Rectal smooth muscle tissue (tissue), 1 donor: ENCODE results near the gene LHX8.

Experiments
- H3K27ac ChIP-seq: one replicate; pipeline ENCODE4 v1.7.0; 2013; ENCODE audit warnings: low read depth, low read length, inconsistent platforms
- H3K27me3 ChIP-seq: one replicate; pipeline ENCODE4 v1.7.0; 2013; ENCODE audit warnings: low read length; ENCODE audit not compliant: control insufficient read depth, insufficient read depth
- H3K36me3 ChIP-seq: one replicate; pipeline ENCODE4 v1.7.0; 2013; ENCODE audit warnings: low read length; ENCODE audit not compliant: control insufficient read depth, insufficient read depth
- H3K4me1 ChIP-seq: one replicate; pipeline ENCODE4 v1.7.0; 2013; ENCODE audit warnings: low read length; ENCODE audit not compliant: control insufficient read depth, insufficient read depth
- H3K4me3 ChIP-seq: one replicate; pipeline ENCODE4 v1.7.0; 2013; ENCODE audit warnings: low read length
- H3K9ac ChIP-seq: one replicate; pipeline ENCODE4 v1.7.0; 2013; ENCODE audit warnings: low read length

Gene LHX8

DNA sequence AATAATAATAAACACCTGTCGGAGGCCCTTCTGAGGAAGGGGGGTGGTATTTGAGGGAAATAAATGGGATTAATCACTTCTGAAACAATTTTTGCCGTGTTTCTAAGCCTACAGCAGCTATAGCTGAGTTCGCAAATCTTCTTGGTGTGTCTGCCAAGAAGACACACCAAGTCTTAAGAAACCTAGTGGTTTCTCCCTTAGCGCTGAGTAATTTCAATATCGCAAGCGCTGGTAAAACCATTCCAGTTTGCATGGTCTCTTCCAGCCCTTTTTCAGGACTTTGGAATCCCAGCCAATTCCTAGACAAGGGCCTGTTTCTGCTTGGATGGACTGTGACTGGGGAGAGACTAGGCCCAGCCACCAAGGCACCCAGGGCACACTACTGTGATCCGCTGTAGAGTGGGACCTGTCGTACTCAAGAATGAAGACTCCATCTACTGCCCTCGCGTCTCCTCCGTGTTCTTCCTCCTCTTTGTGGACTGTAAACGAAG, 7.5 kb upstream of the LHX8 start:
- no peak overlapping the region for H3K27ac ChIP-seq
- no peak overlapping the region for H3K9ac ChIP-seq
- H3K4me1 ChIP-seq: no peaks in the 10 kb centered on the region
- no peak overlapping the region for H3K4me3 ChIP-seq
- no peaks in the 10 kb centered on the region for H3K36me3 ChIP-seq
- peaks cover 29% of the 10 kb centered on the region for H3K27me3 ChIP-seq

DNA sequence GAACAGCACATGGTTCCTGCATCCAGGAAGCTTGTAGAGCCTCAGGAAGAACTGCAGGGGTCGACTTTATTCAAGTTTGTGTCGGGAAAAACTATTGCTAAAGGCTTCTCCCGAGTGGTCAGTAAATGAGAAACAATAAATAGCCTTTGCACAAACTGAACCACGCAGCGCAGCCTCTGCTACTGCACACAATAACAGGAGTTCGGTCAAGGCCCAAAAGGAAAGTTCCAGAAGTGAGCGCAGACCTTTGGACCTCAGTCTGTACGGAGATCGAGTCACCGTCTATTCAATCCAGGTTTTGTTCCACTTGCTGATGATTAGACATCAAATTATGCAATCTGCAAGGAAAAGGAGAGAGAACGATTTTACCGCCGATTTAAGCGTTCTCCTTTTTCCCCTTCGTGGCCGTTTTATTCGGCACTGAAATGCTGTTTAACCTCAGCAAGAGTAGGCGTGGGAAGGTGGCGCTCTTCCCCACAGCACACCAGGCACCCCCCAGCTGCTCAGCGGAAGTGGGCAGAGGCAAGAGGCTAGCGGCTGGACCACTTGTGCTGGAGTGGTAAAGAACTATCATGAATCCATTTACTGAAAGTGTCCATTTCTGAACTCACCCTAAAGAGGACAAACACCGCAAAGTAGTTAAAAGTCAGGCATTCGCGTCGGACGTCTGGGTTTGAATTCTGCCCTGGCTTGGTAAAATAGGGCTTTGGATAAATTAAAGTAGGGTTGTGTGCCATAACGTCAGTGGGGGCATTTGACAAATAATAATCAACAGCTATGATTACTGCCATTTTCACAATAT, 6.1 kb upstream of the LHX8 start:
- no peak overlapping the region for H3K4me3 ChIP-seq
- H3K27ac ChIP-seq: no peak overlapping the region
- H3K36me3 ChIP-seq: no peaks in the 10 kb centered on the region
- no peak overlapping the region for H3K9ac ChIP-seq
- H3K4me1 ChIP-seq: no peaks in the 10 kb centered on the region
- H3K27me3 ChIP-seq: peaks cover 40% of the 10 kb centered on the region

DNA sequence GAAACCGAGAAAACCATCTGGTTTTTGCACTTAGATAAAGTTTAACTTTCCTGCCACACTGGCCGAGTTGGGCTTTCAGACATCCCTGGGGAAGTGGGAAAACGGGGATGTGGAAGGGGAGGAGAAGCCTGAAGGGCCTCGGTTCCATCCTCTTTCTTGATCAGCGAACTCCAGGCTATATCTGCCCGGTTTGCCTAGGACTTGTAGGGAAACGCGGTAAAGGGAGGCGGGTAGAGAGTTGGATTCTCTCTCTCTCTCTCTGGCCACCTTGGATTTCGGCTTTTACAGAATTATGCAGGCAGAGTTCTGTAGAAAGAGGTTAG, 4.6 kb upstream of the LHX8 start:
- no peak overlapping the region for H3K9ac ChIP-seq
- no peaks in the 10 kb centered on the region for H3K36me3 ChIP-seq
- H3K27ac ChIP-seq: no peak overlapping the region
- H3K4me3 ChIP-seq: no peak overlapping the region
- H3K4me1 ChIP-seq: no peaks in the 10 kb centered on the region
- peaks cover 51% of the 10 kb centered on the region for H3K27me3 ChIP-seq

DNA sequence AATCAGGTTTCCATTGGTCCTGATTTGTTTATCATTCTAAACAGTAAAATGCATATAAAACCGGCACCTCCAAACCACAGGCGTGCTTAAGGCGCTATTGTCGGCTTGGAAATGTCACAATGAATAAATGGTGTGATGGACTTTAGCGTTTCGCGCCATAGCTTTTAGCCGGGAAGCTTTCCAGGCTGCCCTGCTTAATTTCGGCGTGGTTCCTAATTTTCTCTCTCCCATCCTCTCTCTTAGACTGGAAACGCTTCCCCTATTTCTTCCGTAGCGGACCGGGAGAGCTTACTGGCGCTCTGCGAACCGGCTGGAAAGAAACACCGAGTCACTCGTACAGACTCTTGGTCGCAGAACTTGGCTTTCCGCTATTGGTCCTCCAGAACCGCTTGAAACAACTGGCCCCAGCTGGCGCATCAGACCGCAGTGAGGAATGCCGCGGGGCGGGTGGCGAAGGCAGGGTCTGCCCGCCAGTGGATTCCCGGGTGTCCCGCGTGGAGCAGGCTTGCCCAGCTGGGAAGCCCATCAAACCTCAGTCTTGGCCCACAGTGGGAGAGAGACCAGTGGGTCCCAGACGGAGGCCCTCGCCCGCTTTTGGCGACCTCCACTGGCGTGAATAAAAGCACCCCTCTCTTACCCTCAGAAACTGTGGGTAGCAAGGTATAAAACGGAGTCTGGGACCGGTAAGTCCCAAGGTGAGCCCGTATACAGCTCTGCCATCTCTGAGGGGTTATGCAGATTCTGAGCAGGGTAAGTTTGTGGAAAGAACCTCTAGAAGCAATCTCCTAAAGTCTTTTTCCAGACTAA, 4.0 kb upstream of the LHX8 start:
- Histone ChIP-seq H3K36me3 (no peaks in the 10 kb centered on the region), H3K4me3 (no peak overlapping the region), H3K27me3 (peaks cover 56% of the 10 kb centered on the region), H3K4me1 (peaks cover 4% of the 10 kb centered on the region), H3K27ac (no peak overlapping the region), H3K9ac (no peak overlapping the region)

DNA sequence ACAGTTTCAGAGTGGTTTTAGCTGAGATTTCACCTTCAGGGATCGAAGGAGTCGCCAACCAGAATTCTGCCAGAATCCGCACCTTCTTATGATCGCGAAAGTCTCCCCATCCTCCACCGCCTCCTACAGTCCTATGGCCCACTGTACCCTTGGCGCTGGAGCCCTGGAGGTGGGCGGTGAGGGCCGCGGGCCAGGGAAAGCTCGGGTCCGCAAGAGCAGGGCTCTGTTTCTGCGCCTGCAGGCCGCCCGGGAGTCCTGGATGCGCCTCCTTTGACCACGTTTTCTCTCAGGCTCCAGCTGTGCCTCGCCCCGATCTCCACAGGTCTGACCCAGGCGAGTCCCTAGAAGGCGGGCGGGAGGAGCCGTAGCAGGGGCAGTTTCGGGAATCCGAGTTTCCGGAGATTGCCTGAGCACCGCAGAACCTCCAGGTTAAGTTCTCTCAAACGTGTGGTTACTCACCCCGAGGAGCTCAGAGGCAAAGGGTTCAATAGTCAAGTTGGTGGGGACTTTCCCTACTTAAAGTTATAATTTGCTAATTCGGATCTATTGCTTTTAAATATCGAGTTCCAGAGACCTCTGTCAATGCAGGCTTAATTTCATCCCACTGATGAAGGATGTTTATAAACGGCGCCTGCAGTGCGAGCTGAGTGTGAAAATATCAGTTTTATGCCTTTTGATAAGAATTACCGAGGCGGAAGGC, 3.2 kb upstream of the LHX8 start:
- Histone ChIP-seq H3K4me3 (no peak overlapping the region), H3K4me1 (peaks cover 7% of the 10 kb centered on the region), H3K36me3 (no peaks in the 10 kb centered on the region), H3K27ac (no peak overlapping the region), H3K27me3 (peaks cover 57% of the 10 kb centered on the region), H3K9ac (no peak overlapping the region)

DNA sequence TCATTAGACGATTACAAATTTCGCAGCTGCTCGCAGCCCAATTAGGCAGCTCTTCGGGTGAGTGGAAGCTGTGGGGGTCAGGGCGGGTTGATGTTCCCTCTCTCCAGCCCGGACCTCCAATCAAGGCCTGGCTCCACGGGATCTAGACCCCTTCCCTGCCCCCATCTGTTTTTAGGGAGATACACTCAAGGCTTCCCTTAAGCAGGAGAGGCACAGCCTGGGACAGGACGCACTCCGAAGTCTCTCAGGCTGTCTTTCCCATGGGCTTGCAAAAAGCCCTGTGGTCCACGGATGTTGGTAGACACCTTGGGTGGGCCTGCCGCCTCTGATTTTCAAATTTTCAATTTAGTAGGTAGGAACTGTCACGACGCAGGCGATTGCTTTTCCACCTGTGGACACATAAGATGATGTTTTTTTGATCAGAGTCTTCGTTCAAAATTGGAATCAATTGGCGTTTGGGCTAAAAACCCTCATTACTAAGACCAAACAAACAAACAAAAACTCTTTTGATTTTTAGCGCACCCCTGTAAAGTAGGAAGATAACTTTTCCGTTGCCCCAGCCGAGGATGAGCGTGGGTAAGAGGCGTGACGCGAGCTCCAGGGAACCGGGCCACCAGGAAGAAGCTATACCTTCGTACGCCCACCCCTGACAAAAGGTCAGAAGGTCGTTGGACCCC, 2.5 kb upstream of the LHX8 start:
- H3K27me3 ChIP-seq: peaks cover 60% of the 10 kb centered on the region

DNA sequence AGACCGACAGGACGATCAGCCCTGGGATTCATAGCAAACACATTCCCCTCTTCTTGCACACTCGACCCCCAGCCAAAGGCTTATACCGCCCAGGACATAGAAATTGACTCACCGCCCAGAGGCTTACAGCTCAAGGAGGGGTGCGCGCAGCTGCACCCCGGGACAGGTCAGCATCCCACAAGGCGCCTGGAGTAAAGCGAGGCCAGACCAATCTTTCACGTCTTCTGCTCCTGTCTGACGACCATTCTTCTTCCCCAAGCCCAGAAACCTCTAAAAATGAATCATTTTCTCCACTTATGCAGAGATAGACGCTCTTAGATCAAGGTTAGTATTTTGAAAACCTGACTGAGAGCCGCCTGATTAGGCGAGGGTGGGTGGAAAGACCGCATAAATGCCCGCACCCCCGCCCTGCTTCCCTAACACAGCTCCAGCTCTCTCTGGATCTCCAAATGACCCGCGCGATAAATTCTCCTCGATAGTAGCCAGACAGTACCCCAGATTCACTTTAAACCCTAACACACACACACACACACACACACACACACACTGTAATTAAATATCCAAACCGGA, 1.9 kb upstream of the LHX8 start:
- no peaks in the 10 kb centered on the region for H3K36me3 ChIP-seq
- H3K27me3 ChIP-seq: peaks cover 58% of the 10 kb centered on the region
- no peak overlapping the region for H3K27ac ChIP-seq
- H3K4me1 ChIP-seq: peaks cover 7% of the 10 kb centered on the region
- no peak overlapping the region for H3K9ac ChIP-seq
- no peak overlapping the region for H3K4me3 ChIP-seq

More for the DNA sequence above, 2.5 kb upstream of the LHX8 start:
- Histone ChIP-seq H3K4me3 (no peak overlapping the region), H3K36me3 (no peaks in the 10 kb centered on the region), H3K27ac (no peak overlapping the region), H3K9ac (no peak overlapping the region), H3K4me1 (peaks cover 7% of the 10 kb centered on the region)

DNA sequence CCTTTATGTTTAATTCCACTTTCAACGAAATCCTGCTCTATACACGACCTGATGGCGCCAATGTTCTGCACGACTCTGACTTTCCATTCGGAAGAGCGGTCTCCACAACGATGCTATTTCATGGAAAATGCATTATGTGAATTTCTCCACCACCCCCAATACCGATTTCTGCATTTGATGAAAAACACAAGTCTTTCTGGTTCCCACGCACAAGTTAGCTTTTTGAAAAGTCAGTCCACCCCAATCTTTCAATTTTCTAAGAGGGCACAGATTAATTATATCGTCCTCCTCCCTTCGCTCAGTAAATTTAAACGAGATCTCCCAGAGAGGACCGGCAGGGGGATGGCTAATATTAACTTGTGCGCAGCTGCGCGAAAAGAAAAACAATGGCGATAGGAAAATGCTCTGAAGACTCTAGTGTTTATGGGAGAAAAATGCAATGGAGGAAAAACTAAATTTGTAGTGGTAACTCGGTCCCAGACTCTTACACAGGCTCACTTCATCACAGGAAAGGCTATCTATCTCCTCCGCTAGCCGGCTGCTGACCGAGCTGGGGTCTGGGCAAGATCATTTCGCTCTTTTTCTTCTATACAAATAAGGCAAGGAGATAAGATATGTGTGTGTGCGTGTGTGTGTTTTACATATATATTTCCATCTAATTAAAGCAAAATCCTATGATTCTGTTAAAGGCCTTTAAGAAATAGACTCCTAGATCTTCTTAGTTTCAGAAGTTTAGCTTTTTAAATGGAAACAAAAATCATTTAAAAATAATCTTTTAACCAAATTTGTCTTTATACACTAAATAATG, 1.2 kb upstream of the LHX8 start:
- Histone ChIP-seq H3K27ac (no peak overlapping the region), H3K4me3 (no peak overlapping the region), H3K4me1 (peaks cover 7% of the 10 kb centered on the region), H3K36me3 (no peaks in the 10 kb centered on the region), H3K27me3 (peaks cover 57% of the 10 kb centered on the region), H3K9ac (no peak overlapping the region)

DNA sequence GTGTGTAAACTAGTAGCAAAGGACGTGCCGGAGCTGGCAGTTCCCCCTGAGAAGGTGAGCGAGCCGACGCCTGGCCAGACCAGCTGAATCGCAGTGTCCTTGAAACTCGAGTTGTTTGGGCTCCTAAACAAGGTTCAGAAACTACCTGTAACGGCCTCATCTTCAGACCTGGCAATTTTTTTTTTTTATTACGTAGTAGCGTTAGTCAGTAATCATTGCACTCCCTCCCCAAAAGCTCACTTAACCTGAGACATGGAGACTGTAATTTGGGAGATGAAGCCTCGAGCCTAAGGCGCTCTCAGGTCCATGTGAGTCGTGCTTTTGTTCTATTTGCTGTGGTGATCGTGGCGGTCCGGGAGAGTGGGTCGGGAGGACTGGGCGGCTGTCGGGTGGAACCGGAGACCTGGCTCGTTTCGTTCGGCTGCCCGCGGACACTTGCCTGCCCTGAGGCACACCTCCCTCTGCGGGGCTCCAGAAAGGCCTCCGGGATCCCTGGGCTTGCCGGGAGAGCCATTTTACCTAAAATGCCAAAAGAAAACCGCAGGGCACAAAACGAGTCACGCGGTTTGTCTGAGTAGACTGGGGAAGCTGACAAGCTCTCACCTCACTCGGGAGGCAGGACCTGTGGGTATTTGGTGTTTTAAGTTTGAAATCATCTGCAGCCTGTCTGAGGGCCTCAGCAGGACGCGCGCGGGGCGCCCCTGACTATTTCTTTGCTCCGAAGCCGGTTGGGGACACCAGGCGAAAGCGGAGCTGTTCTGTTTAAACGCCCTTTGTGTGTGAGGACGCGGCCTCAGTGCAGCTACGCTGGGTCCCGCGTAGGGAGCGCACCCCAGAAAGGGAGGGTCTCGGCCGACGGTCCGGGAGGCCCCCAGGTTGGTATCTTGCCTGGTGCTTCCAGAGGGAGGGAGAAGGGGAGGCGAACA, 722 bp downstream of the LHX8 start:
- Histone ChIP-seq H3K27me3 (peaks cover 49% of the 10 kb centered on the region), H3K4me3 (peak overlapping the region; percentile 59), H3K4me1 (peaks cover 7% of the 10 kb centered on the region), H3K36me3 (no peaks in the 10 kb centered on the region), H3K27ac (no peak overlapping the region), H3K9ac (no peak overlapping the region)

DNA sequence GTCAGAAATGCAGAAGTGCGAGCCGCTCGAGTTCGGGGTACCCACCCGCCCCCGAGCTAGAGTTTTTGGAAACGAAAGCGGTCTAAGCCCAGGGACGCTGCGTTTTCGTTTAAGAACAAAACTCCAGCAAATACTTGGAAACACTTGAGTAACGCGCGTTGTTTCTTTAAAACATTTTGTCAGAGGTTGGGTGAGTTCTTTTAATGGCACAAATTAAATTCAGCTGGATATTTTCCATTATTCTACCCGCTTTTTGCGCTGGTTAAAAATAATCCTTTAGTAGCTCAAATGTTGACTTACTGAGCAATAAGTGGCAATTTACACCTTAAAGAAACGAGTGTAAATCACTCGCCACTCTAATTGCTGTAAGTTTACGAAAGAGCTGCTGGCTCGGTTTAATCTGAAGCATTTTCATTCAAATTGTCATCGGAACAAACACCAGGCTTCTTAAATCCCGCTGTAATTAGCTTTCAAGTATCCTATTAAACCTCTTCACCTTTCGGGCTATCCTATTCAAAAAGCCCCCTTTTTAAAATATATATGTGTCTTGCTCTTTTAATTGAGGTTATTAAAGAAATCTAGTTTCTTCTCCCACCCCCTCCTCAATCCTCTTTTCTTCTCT, 1.5 kb downstream of the LHX8 start:
- Histone ChIP-seq H3K36me3 (no peaks in the 10 kb centered on the region), H3K27me3 (peaks cover 42% of the 10 kb centered on the region), H3K9ac (no peak overlapping the region), H3K4me3 (peak overlapping the region; percentile 59), H3K4me1 (peaks cover 7% of the 10 kb centered on the region), H3K27ac (no peak overlapping the region)
